K562 (cell line): ENCODE measurements around the gene TMEM273. TPM values are rescaled to one million over a fixed set of nuclear protein-coding genes. Genes with fewer than 3 reads are reported as not detected.

Experiments
- E2F4 ChIP-seq: sonication (generic); formaldehyde crosslinking; IDR thresholded peaks from 2 replicates; pipeline ENCODE4 v1.8.0; 2022; ENCODE audit warnings: mild to moderate bottlenecking, low read depth, missing genetic modification reagents
- EP400 ChIP-seq: fragments of 450-650 bp; IDR thresholded peaks from 2 replicates; pipeline ENCODE4 v1.6.1; 2017; ENCODE audit warnings: antibody characterized with exemption, mild to moderate bottlenecking, moderate library complexity
- ESRRB ChIP-seq: fragments of 250-450 bp; sonication (Bioruptor Pico); IDR thresholded peaks from 2 replicates; pipeline ENCODE4 v1.5.0; 2020; ENCODE audit warnings: mild to moderate bottlenecking, moderate library complexity, borderline replicate concordance
- FOXJ3 ChIP-seq: sonication (generic); formaldehyde crosslinking; IDR thresholded peaks from 2 replicates; pipeline ENCODE4 v1.4.0; 2020; ENCODE audit warnings: mild to moderate bottlenecking, missing genetic modification reagents
- MCM7 ChIP-seq, 2 experiments: fragments of 450-650 bp; IDR thresholded peaks; 2 replicates each; pipeline ENCODE4 v1.6.1; 2016 to 2018
- MYC ChIP-seq, 2 experiments: fragments of 250-450 bp in 1 of 2; sonication (Bioruptor Pico) in 1 of 2; IDR thresholded peaks; 2 replicates each; pipeline versions ENCODE4 v1.5.1 to v1.6.1; 2012 to 2021; ENCODE audit warnings: low read depth in 2 of 2, borderline replicate concordance in 1 of 2, improper control_type of control experiment in 1 of 2, low read length in 1 of 2, mild to moderate bottlenecking in 1 of 2, moderate library complexity in 1 of 2
- NKRF ChIP-seq: fragments of 450-650 bp; IDR thresholded peaks from 2 replicates; pipeline ENCODE4 v1.6.1; 2016; ENCODE audit warnings: borderline replicate concordance
- PHF8 ChIP-seq: fragments of 200-600 bp; sonication (generic); IDR thresholded peaks from 2 replicates; pipeline ENCODE4 v1.6.1; 2012; ENCODE audit warnings: mixed run types, mild to moderate bottlenecking, inconsistent platforms, low read length, moderate library complexity, borderline replicate concordance
- RBBP5 ChIP-seq: fragments of 200-600 bp; sonication (generic); IDR thresholded peaks from 2 replicates; pipeline ENCODE4 v1.6.1; 2012; ENCODE audit warnings: borderline replicate concordance, mild to moderate bottlenecking, low read length, control low read depth, inconsistent platforms; ENCODE audit not compliant: insufficient read depth, poor library complexity, severe bottlenecking
- RFX1 ChIP-seq: fragments of 450-650 bp; IDR thresholded peaks from 2 replicates; pipeline ENCODE4 v1.6.1; 2016; ENCODE audit warnings: mild to moderate bottlenecking, moderate library complexity
- SNRNP70 ChIP-seq: fragments of 200-400 bp; formaldehyde crosslinking; optimal IDR thresholded peaks from 2 replicates; pipeline ENCODE3; 2017; ENCODE audit warnings: low read depth, low read length
- ZNF124 ChIP-seq: sonication (generic); formaldehyde crosslinking; IDR thresholded peaks from 2 replicates; pipeline ENCODE4 v1.8.1; 2022; ENCODE audit warnings: missing genetic modification reagents
- ZNF232 ChIP-seq: sonication (generic); formaldehyde crosslinking; IDR thresholded peaks from 2 replicates; pipeline ENCODE4 v1.8.0; 2022; ENCODE audit warnings: mild to moderate bottlenecking, missing genetic modification reagents
- ZNF695 ChIP-seq: fragments of 450-650 bp; formaldehyde crosslinking; IDR thresholded peaks from 2 replicates; pipeline ENCODE4 v1.4.0; 2020; ENCODE audit warnings: mild to moderate bottlenecking, moderate library complexity
- polyA plus RNA-seq, 8 experiments: library from polyadenylated mRNA; depleted of rRNA in 4 of 8; stranded (reverse) in 5 of 8; unstranded in 3 of 8; fragments of >200 nt; fragmentation: Nextera tagmentation in 2 of 8; fragmentation: Illumina TruSeq in 1 of 8; extraction: Ambion mirVana in 2 of 8; extraction: Trizol in 1 of 8; gene quantifications; 2 replicates each; pipeline versions ENCODE4 v1.2.1 to v1.2.3, GENCODE V29; 2011 to 2014; ENCODE audit warnings: inconsistent platforms in 1 of 8, missing spikeins in 1 of 8
- total RNA-seq, 7 experiments: library from RNA; depleted of rRNA in 6 of 7; stranded (reverse); fragments of >200 nt in 6 of 7; fragmentation: Illumina TruSeq in 2 of 7; extraction: Trizol in 2 of 7; gene quantifications; 2 replicates each; pipeline versions ENCODE4 v1.2.1 to v1.2.3, GENCODE V29; 2011 to 2021; ENCODE audit warnings: low replicate concordance in 1 of 7
- TF ChIP-seq, protein P1 (sequence below): sonication (generic); formaldehyde crosslinking; IDR thresholded peaks from 2 replicates; pipeline ENCODE4 v1.8.1; 2022; ENCODE audit warnings: missing genetic modification reagents
- TF ChIP-seq, protein P2 (sequence below): fragments of 450-650 bp; formaldehyde crosslinking; IDR thresholded peaks from 2 replicates; pipeline ENCODE4 v1.4.0; 2020; ENCODE audit warnings: mild to moderate bottlenecking, moderate library complexity
- TF ChIP-seq, protein P3 (sequence below): fragments of 450-650 bp; conservative IDR thresholded peaks from 2 replicates; pipeline ENCODE4 v1.6.1; 2016; ENCODE audit warnings: missing genetic modification characterization, low read depth, mild to moderate bottlenecking, control low read depth, missing compliant biosample characterization
- TF ChIP-seq, protein P4 (sequence below), 2 experiments: fragments of 200-800 bp in 1 of 2; sonication (Bioruptor generic) in 1 of 2; sonication (generic) in 1 of 2; formaldehyde crosslinking in 1 of 2; IDR thresholded peaks in 1 of 2; conservative IDR thresholded peaks in 1 of 2; 2 replicates each; pipeline versions ENCODE4 v1.5.0 to v1.6.1; 2016 to 2020; ENCODE audit warnings: missing compliant biosample characterization in 1 of 2, missing genetic modification characterization in 1 of 2, missing genetic modification reagents in 1 of 2

TMEM273 gene
- total and polyA plus RNA-seq, 9 of the 15 experiments (the other 6 are each of a cell fraction or from before 2014, with no cell fraction given), result 39.2 to 131 (median 95.6) TPM

- TF ChIP-seq RBBP5 (no peak), ZNF695 (CRISPR knock-in tag) (no peak), RFX1 (no peak), SNRNP70 (no peak), EP400 (peak; percentile 46; the same call in 1 of the 2 replicates), NKRF (peak; percentile 36; the same call in 1 of the 2 replicates), ESRRB (CRISPR knock-in tag) (no peak), ZNF124 (CRISPR knock-in tag) (no peak), ZNF232 (CRISPR knock-in tag) (no peak), FOXJ3 (CRISPR knock-in tag) (no peak), E2F4 (CRISPR knock-in tag) (peak; percentile 32; the same call in 1 of the 2 replicates), MYC (IDR thresholded peaks at IDR 0.05; ENCODE audit: low read depth, low read length) (peak; percentile 66; the same call in 1 of the 2 replicates), MYC (CRISPR knock-in tag; IDR thresholded peaks at IDR 0.05; ENCODE audit: borderline replicate concordance, low read depth) (no peak), MCM7 (IDR thresholded peaks at IDR 0.05) (0 out of 4 replicates have a peak, but pooled peaks of 1 of the 2 experiments have one; percentile 15), PHF8 (no peak)
- TF ChIP-seq, protein P1, sequence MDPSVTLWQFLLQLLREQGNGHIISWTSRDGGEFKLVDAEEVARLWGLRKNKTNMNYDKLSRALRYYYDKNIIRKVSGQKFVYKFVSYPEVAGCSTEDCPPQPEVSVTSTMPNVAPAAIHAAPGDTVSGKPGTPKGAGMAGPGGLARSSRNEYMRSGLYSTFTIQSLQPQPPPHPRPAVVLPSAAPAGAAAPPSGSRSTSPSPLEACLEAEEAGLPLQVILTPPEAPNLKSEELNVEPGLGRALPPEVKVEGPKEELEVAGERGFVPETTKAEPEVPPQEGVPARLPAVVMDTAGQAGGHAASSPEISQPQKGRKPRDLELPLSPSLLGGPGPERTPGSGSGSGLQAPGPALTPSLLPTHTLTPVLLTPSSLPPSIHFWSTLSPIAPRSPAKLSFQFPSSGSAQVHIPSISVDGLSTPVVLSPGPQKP (CRISPR knock-in tag), result no peak
- TF ChIP-seq, protein P2, sequence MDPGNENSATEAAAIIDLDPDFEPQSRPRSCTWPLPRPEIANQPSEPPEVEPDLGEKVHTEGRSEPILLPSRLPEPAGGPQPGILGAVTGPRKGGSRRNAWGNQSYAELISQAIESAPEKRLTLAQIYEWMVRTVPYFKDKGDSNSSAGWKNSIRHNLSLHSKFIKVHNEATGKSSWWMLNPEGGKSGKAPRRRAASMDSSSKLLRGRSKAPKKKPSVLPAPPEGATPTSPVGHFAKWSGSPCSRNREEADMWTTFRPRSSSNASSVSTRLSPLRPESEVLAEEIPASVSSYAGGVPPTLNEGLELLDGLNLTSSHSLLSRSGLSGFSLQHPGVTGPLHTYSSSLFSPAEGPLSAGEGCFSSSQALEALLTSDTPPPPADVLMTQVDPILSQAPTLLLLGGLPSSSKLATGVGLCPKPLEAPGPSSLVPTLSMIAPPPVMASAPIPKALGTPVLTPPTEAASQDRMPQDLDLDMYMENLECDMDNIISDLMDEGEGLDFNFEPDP, result no peak
- TF ChIP-seq, protein P3, sequence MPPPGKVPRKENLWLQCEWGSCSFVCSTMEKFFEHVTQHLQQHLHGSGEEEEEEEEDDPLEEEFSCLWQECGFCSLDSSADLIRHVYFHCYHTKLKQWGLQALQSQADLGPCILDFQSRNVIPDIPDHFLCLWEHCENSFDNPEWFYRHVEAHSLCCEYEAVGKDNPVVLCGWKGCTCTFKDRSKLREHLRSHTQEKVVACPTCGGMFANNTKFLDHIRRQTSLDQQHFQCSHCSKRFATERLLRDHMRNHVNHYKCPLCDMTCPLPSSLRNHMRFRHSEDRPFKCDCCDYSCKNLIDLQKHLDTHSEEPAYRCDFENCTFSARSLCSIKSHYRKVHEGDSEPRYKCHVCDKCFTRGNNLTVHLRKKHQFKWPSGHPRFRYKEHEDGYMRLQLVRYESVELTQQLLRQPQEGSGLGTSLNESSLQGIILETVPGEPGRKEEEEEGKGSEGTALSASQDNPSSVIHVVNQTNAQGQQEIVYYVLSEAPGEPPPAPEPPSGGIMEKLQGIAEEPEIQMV, result peak; percentile 54; the same call in 1 of the 2 replicates
- TF ChIP-seq, protein P4, sequence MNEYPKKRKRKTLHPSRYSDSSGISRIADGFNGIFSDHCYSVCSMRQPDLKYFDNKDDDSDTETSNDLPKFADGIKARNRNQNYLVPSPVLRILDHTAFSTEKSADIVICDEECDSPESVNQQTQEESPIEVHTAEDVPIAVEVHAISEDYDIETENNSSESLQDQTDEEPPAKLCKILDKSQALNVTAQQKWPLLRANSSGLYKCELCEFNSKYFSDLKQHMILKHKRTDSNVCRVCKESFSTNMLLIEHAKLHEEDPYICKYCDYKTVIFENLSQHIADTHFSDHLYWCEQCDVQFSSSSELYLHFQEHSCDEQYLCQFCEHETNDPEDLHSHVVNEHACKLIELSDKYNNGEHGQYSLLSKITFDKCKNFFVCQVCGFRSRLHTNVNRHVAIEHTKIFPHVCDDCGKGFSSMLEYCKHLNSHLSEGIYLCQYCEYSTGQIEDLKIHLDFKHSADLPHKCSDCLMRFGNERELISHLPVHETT (CRISPR knock-in tag; conservative IDR thresholded peaks at IDR 0.05 in 1 of 2, IDR thresholded peaks at IDR 0.05 in 1 of 2), result no peak
These were observed 24.6 kb upstream of the TMEM273 start (continued) for GRCh38 chr10:49212783-49213182.
